Smooth muscle cell of trachea (primary cell): ENCODE results near the gene CNTD1. TPM values are rescaled to one million over a fixed set of nuclear protein-coding genes. Genes with fewer than 3 reads are reported as not detected.

Experiments
- total RNA-seq: library from RNA; depleted of rRNA; stranded (reverse); fragments of >200 nt; gene quantifications from 2 replicates; pipeline ENCODE4 v1.2.1, GENCODE V29; 2014

CNTD1 gene
- total RNA-seq = 0.66 TPM in 1 of 2 replicates, not detected in the other

DNA sequence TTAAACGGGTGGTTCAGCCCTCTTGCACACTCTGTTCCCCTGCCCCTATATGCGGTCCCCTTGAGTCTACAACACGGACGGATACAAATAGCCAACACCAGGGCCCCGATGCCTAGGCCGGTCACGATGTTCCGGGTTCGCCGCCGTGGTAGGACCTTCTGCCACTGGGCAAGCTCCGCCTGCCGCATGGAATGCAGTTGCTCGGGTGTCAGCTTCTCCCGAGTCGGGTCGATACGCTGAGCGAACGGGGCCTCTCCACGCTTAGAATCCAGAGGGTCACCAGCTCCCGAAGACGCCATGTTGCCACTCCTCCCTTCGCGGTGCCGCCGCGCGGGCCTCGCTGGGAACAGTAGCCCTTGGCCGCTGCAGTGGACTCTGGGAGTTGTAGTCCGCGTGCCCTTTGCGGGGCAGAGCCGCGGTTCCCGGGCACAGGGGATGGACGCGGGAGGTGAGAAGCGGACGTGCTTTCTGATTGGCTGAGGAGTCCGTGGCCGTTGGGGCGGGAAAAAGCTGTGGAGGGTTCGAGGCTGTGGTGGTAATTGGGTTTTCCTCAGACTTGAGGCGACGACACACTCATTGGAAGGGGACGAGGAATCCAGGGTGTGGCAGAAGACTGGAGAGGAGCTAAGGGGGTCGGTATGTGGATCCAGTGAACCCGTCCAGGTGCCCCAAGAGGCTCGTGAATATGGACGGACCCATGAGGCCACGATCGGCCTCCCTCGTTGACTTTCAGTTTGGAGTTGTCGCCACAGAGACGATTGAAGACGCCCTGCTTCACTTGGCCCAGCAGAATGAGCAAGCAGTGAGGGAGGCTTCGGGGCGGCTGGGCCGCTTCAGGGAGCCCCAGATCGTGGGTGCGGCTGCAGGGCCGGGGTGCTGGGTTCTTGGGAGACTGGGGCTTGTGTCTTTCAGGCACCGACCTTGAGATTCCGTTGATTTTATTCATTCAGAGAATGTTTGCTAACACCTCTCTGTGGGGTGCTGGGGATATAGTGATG is at the start of gene CNTD1, which contains the start of gene COA3:
TSS of gene CNTD1 (plus strand) at position 479 of the 998 bp plus-strand sequence. CDS start at position 686, 207 bp downstream.
TSS of gene COA3 (minus strand) at position 322 of the 998 bp plus-strand sequence. CDS start at position 299, 23 bp downstream.

DNA sequence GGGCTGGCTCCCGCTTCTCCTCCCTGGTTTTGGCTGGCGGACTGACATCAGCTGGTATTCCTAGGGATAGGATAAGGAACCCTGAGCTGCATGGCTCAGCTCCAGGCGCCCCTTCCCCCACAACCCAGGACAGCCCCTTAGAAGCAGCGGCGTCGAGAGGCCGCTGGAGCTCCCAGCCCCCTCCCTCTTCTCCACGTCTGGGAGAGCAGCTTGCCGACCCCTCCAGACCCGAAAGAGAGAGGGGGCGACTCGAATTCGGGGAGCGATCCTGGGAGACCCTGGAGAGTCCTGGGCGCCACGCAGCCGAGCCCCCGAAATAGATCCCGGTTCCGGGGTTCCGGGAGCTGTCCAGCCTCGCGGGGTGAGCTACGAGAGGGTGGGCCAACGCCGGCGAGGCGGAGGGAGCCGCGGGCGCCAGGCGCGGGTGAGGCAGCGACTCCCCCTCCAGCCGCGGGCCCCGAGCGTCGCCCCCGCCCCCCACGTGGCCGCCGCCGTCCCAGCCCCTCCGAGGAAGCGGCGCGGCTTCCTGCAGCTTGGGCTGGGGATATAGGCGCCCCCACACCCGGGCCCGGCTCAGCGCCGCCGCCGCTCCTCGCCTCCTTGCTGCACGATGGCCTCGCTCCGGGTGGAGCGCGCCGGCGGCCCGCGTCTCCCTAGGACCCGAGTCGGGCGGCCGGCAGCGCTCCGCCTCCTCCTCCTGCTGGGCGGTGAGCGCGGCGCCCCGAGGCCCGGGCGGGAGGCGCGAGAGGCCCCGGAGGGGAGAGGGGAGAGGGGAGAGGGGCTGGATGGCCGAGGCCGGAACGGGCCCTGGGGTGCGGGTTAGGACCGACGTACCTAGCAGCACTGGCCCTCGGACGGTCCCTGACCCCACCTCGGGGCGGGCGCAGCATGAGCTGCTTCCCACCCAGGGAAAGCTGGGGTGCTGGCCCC is 37.7 kb upstream of the CNTD1 start, which contains the start of gene RAMP2:
TSS of gene RAMP2 (plus strand) at position 576 of the 930 bp plus-strand sequence. CDS start at position 611, 35 bp downstream.

GRCh38 chr17:42773290-42774035 is 25.2 kb upstream of the CNTD1 start, which contains the start of gene VPS25:
TSS of gene VPS25 (plus strand) at chr17:42773449. CDS start at chr17:42773476, 27 bp downstream.

DNA sequence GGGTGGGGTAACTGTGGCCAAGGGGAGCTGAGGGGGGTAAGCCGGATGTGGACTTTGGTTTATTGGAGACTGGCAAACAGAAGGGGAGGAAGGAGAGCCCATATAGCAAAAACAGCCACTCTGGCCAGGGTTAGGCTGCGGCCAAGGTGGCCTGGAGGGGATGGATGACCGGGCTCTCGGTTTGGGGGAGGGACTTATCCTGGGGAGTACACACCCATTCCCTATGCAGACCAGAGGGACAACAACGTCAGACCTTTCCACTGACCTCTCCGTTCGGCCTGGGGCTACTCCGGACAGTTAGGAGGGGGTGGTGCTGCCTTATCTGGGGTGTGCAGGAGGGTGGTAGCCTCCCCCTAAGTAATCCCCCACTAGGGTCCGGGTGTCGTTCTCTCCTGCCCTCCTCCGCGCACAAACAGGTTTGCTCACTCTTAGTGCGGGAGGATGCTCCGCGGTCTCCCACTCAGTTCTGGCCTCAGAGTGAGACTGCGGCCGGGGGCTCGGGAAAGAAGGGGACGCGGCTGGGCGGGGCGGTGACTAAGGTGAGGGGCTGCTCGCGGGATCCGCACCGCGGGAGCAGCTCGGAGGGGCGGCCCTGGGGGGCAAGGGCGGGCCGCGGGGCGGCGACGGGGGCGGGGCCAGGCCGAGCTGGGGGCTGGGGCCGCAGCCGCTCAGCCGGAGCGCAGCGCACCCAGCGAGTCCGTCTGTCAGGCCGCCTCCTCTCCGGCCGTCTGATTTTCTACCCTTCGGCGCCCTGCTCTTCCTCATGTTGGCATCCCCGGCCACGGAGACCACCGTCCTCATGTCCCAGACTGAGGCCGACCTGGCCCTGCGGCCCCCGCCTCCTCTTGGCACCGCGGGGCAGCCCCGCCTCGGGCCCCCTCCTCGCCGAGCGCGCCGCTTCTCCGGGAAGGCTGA is 18.5 kb upstream of the CNTD1 start, which contains the start of gene WNK4:
TSS of gene WNK4 (plus strand) at position 675 of the 915 bp plus-strand sequence. CDS start at position 764, 89 bp downstream.

DNA sequence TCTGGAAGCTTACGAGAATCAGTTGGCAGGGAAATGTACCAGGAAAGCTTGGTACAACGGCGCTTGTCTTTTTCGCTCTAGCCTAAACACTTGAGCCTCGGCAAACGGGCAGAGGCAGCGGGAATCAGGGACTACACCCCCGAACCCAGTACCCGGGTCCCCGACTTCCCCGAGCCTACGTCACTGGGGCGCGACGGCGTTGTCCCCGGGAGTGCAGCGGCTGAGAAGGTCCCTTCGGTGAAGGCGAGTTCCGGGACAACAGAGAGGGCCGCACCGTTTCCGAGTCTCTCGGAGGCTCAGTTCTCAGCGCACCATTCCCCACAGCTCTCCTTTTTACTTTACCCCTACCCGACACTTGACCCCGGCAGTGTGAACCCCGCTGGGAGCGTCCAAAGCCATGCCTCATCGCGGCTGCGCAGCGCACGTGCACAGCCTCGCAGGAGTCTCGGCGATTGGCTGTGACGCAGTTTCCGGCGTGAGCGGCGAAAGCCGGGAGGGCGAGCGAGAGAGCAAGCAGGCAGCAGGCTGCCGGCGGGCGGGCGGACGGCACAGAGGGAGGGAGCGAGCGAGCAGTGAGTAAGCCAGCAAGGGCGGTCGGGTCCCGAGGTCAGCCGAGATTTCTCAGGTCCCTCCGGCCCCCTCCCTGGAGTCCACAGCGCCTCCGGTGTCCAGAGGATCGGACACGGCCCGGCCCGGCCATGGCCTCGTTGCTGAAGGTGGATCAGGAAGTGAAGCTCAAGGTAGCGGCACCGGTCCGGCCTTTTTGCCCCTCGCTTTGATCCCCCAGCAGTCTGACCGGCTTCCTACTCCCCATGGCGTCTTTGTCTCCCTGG is 34.5 kb downstream of the CNTD1 start, which contains the start of gene PSME3:
TSS of gene PSME3 (plus strand) at position 464 of the 833 bp plus-strand sequence. CDS start at position 699, 235 bp downstream.

GRCh38 chr17:42844271-42844670 is 45.6 kb downstream of the CNTD1 start, which contains the start of gene AOC2:
TSS of gene AOC2 (plus strand) at chr17:42844580. CDS start at chr17:42844627, 47 bp downstream.

GRCh38 chr17:42850954-42851353 is 52.3 kb downstream of the CNTD1 start, which contains the start of gene AOC3:
TSS of gene AOC3 (plus strand) at chr17:42851199. CDS start at chr17:42851344, 145 bp downstream.

Other genes starting within 250 kb of the CNTD1 start
- 1.5 and 1.8 TPM in 2 replicates for gene HSD17B1, start 245.9 kb upstream of the CNTD1 start, total RNA-seq
- gene COASY, start 236.7 kb upstream of the CNTD1 start, total RNA-seq = 18.5 and 25.1 TPM in 2 replicates
- 32.9 and 36.7 TPM in 2 replicates for gene MLX, start 231.8 kb upstream of the CNTD1 start, total RNA-seq
- gene PSMC3IP, start 221.1 kb upstream of the CNTD1 start, total RNA-seq = 3.1 and 5.5 TPM in 2 replicates
- gene RETREG3, start 189.5 kb upstream of the CNTD1 start, total RNA-seq = 50.0 and 76.7 TPM in 2 replicates
- 28.5 and 31.8 TPM in 2 replicates for gene TUBG1, start 189.2 kb upstream of the CNTD1 start, total RNA-seq
- 12.2 and 12.7 TPM in 2 replicates for gene TUBG2, start 139.6 kb upstream of the CNTD1 start, total RNA-seq
- 22.3 and 28.7 TPM in 2 replicates for gene PLEKHH3, start 121.9 kb upstream of the CNTD1 start, total RNA-seq
- gene CCR10, start 117.0 kb upstream of the CNTD1 start, total RNA-seq = 6.3 and 6.4 TPM in 2 replicates
- gene CNTNAP1, start 116.3 kb upstream of the CNTD1 start, total RNA-seq = 43.6 and 45.0 TPM in 2 replicates
- 25.6 and 28.1 TPM in 2 replicates for gene EZH1, start 53.8 kb upstream of the CNTD1 start, total RNA-seq
- not detected in 2 replicates for gene RAMP2, start 37.6 kb upstream of the CNTD1 start, total RNA-seq
- gene VPS25, start 25.4 kb upstream of the CNTD1 start, total RNA-seq = 53.6 and 67.3 TPM in 2 replicates
- gene WNK4, start 18.3 kb upstream of the CNTD1 start, total RNA-seq = 0.29 and 0.33 TPM in 2 replicates
- 70.1 and 80.4 TPM in 2 replicates for gene COA3, start 157 bp upstream of the CNTD1 start, total RNA-seq
- 101 and 155 TPM in 2 replicates for gene BECN1, start 25.4 kb downstream of the CNTD1 start, total RNA-seq
- 76.6 and 82.2 TPM in 2 replicates for gene PSME3, start 34.5 kb downstream of the CNTD1 start, total RNA-seq
- gene AOC2, start 45.7 kb downstream of the CNTD1 start, total RNA-seq = 0.29 and 0.99 TPM in 2 replicates
- 1.3 and 1.5 TPM in 2 replicates for gene AOC3, start 52.3 kb downstream of the CNTD1 start, total RNA-seq
- not detected in 2 replicates for gene G6PC1, start 101.9 kb downstream of the CNTD1 start, total RNA-seq
- 25.5 and 28.1 TPM in 2 replicates for gene AARSD1, start 165.6 kb downstream of the CNTD1 start, total RNA-seq
- 1.2 TPM in 1 of 2 replicates, not detected in the other for gene PTGES3L, start 181.2 kb downstream of the CNTD1 start, total RNA-seq
- 6.8 and 9.6 TPM in 2 replicates for gene RUNDC1, start 181.7 kb downstream of the CNTD1 start, total RNA-seq
- 1,021 and 1,034 TPM in 2 replicates for gene RPL27, start 199.6 kb downstream of the CNTD1 start, total RNA-seq
- gene IFI35, start 207.9 kb downstream of the CNTD1 start, total RNA-seq = 43.1 and 51.9 TPM in 2 replicates
- gene VAT1, start 223.5 kb downstream of the CNTD1 start, total RNA-seq = 376 and 655 TPM in 2 replicates
- 0.29 and 0.66 TPM in 2 replicates for gene RND2, start 226.4 kb downstream of the CNTD1 start, total RNA-seq